ENCODE measurements around the gene DLGAP5. TPM values are rescaled to one million over a fixed set of nuclear protein-coding genes. Genes with fewer than 3 reads are reported as not detected.

DLGAP5 gene
- polyA plus RNA-seq, 1 donor from 2014 or later = 2.0 TPM

DNA sequence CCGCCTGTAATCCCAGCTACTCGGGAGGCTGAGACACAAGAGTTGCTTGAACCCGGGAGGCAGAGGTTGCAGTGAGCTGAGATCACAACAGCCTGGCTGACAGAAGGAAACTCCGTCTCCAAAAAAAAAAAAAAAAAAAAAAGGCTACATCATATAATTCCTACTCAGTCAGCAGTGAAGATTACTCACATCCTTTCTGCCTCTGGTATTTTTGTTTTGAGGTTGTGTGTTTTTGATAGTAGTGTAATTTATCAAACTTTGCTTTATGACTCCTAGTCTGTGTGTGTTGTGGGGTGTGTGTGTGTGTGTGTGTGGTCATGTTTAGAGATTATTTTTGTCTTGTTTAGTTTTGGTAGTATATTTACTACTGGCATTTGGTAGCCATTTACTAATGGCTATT is 29.8 kb upstream of the DLGAP5 start:
- Histone ChIP-seq H2AFZ (ENCODE audit: low read depth, low read length) (no peak overlapping the region), H3K79me2 (replicated peaks; ENCODE audit: insufficient read depth, low read length) (no peaks in the 10 kb centered on the region), H3K27me3 (ENCODE audit: insufficient read depth, low read depth, low read length) (no peaks in the 10 kb centered on the region), H3K4me2 (ENCODE audit: low read length) (no peak overlapping the region), H4K20me1 (ENCODE audit: insufficient read depth) (no peaks in the 10 kb centered on the region), H3K9ac (ENCODE audit: low read length) (no peak overlapping the region), H3F3A (ENCODE audit: insufficient read depth, low read length, poor library complexity, severe bottlenecking) (no peaks in the 10 kb centered on the region), H3K36me3 (ENCODE audit: insufficient read depth, low read length) (no peaks in the 10 kb centered on the region), H3K4me3 (ENCODE audit: low read length) (no peak overlapping the region), H3K9me2 (ENCODE audit: insufficient read depth, low read length) (no peaks in the 10 kb centered on the region), H3K9me3 (ENCODE audit: low read length) (no peaks in the 10 kb centered on the region), H3K27ac (ENCODE audit: low read length) (no peak overlapping the region)
- TF ChIP-seq EZH2 (IDR thresholded peaks at IDR 0.05; ENCODE audit: borderline replicate concordance, insufficient read depth, low read length, poor library complexity, severe bottlenecking) (no peak), TAF1 (IDR thresholded peaks at IDR 0.05; ENCODE audit: low read depth) (no peak), SMC3 (conservative IDR thresholded peaks at IDR 0.05; ENCODE audit: poor library complexity) (no peak), POLR2AphosphoS5 (IDR thresholded peaks at IDR 0.05) (no peak), RAD21 (conservative IDR thresholded peaks at IDR 0.05) (no peak), EP300 (conservative IDR thresholded peaks at IDR 0.05; ENCODE audit: poor library complexity, severe bottlenecking) (no peak), MXI1 (conservative IDR thresholded peaks at IDR 0.05; ENCODE audit: poor library complexity, severe bottlenecking) (no peak)
- TF ChIP-seq, protein P1, sequence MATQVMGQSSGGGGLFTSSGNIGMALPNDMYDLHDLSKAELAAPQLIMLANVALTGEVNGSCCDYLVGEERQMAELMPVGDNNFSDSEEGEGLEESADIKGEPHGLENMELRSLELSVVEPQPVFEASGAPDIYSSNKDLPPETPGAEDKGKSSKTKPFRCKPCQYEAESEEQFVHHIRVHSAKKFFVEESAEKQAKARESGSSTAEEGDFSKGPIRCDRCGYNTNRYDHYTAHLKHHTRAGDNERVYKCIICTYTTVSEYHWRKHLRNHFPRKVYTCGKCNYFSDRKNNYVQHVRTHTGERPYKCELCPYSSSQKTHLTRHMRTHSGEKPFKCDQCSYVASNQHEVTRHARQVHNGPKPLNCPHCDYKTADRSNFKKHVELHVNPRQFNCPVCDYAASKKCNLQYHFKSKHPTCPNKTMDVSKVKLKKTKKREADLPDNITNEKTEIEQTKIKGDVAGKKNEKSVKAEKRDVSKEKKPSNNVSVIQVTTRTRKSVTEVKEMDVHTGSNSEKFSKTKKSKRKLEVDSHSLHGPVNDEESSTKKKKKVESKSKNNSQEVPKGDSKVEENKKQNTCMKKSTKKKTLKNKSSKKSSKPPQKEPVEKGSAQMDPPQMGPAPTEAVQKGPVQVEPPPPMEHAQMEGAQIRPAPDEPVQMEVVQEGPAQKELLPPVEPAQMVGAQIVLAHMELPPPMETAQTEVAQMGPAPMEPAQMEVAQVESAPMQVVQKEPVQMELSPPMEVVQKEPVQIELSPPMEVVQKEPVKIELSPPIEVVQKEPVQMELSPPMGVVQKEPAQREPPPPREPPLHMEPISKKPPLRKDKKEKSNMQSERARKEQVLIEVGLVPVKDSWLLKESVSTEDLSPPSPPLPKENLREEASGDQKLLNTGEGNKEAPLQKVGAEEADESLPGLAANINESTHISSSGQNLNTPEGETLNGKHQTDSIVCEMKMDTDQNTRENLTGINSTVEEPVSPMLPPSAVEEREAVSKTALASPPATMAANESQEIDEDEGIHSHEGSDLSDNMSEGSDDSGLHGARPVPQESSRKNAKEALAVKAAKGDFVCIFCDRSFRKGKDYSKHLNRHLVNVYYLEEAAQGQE (IDR thresholded peaks at IDR 0.05; ENCODE audit: borderline replicate concordance) = no peak
- TF ChIP-seq, protein P2, sequence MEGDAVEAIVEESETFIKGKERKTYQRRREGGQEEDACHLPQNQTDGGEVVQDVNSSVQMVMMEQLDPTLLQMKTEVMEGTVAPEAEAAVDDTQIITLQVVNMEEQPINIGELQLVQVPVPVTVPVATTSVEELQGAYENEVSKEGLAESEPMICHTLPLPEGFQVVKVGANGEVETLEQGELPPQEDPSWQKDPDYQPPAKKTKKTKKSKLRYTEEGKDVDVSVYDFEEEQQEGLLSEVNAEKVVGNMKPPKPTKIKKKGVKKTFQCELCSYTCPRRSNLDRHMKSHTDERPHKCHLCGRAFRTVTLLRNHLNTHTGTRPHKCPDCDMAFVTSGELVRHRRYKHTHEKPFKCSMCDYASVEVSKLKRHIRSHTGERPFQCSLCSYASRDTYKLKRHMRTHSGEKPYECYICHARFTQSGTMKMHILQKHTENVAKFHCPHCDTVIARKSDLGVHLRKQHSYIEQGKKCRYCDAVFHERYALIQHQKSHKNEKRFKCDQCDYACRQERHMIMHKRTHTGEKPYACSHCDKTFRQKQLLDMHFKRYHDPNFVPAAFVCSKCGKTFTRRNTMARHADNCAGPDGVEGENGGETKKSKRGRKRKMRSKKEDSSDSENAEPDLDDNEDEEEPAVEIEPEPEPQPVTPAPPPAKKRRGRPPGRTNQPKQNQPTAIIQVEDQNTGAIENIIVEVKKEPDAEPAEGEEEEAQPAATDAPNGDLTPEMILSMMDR (IDR thresholded peaks at IDR 0.05; ENCODE audit: poor library complexity, severe bottlenecking) = no peak

DNA sequence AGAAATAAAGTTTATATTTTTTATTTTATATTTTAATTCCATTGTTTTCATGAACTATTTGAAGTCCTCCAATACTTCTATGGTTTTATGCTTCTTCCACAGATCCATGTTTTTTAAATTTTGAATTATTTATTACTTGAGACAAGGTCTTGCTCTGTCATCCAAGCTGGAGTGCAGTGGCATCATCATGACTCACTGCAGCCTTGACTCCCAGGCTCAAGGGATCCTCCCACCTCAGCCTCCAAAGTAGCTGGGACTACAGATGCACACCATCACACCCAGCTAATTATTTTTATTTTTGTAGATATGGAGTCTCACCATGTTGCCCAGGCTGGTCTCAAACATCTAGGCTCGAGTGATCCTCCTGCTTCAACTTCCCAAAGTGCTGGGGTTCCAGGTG is 28.8 kb upstream of the DLGAP5 start:
- Histone ChIP-seq H2AFZ (ENCODE audit: low read depth, low read length) (no peak overlapping the region), H3K4me2 (ENCODE audit: low read length) (no peak overlapping the region), H3K9me2 (ENCODE audit: insufficient read depth, low read length) (no peaks in the 10 kb centered on the region), H3K27ac (ENCODE audit: low read length) (no peak overlapping the region), H3K36me3 (ENCODE audit: insufficient read depth, low read length) (no peaks in the 10 kb centered on the region), H3K79me2 (replicated peaks; ENCODE audit: insufficient read depth, low read length) (no peaks in the 10 kb centered on the region), H3K27me3 (ENCODE audit: insufficient read depth, low read depth, low read length) (no peaks in the 10 kb centered on the region), H3K4me3 (ENCODE audit: low read length) (no peak overlapping the region), H4K20me1 (ENCODE audit: insufficient read depth) (no peaks in the 10 kb centered on the region), H3K9me3 (ENCODE audit: low read length) (no peaks in the 10 kb centered on the region), H3K9ac (ENCODE audit: low read length) (no peak overlapping the region), H3F3A (ENCODE audit: insufficient read depth, low read length, poor library complexity, severe bottlenecking) (no peaks in the 10 kb centered on the region)
- TF ChIP-seq SMC3 (conservative IDR thresholded peaks at IDR 0.05; ENCODE audit: poor library complexity) (no peak), RAD21 (conservative IDR thresholded peaks at IDR 0.05) (no peak), TAF1 (IDR thresholded peaks at IDR 0.05; ENCODE audit: low read depth) (no peak), POLR2AphosphoS5 (IDR thresholded peaks at IDR 0.05) (no peak), MXI1 (conservative IDR thresholded peaks at IDR 0.05; ENCODE audit: poor library complexity, severe bottlenecking) (no peak), EZH2 (IDR thresholded peaks at IDR 0.05; ENCODE audit: borderline replicate concordance, insufficient read depth, low read length, poor library complexity, severe bottlenecking) (no peak), EP300 (conservative IDR thresholded peaks at IDR 0.05; ENCODE audit: poor library complexity, severe bottlenecking) (no peak)
- TF ChIP-seq, protein P1 (IDR thresholded peaks at IDR 0.05; ENCODE audit: borderline replicate concordance) = no peak
- TF ChIP-seq, protein P2 (IDR thresholded peaks at IDR 0.05; ENCODE audit: poor library complexity, severe bottlenecking) = no peak
